K562 (cell line): Measurements from ENCODE around the gene ORAI1. TPM values are rescaled to one million over a fixed set of nuclear protein-coding genes. Genes with fewer than 3 reads are reported as not detected.

ENCODE experiments used
- ARID2 ChIP-seq: fragments of 450-650 bp; IDR thresholded peaks from 2 replicates; pipeline ENCODE4 v1.6.1; 2017; ENCODE audit warnings: antibody characterized with exemption, mild to moderate bottlenecking
- BCL6 ChIP-seq: fragments of 250-450 bp; sonication (Bioruptor Pico); IDR thresholded peaks from 2 replicates; pipeline ENCODE4 v1.4.0; 2020
- NFIX ChIP-seq: fragments of 250-450 bp; sonication (Bioruptor Pico); IDR thresholded peaks from 2 replicates; pipeline ENCODE4 v1.4.0; 2020; ENCODE audit warnings: low read depth, mild to moderate bottlenecking, moderate library complexity
- PHB ChIP-seq: fragments of 250-450 bp; sonication (Bioruptor Pico); IDR thresholded peaks from 2 replicates; pipeline ENCODE4 v1.5.0; 2021
- RBBP5 ChIP-seq: fragments of 200-600 bp; sonication (generic); IDR thresholded peaks from 2 replicates; pipeline ENCODE4 v1.6.1; 2012; ENCODE audit warnings: borderline replicate concordance, mild to moderate bottlenecking, low read length, control low read depth, inconsistent platforms; ENCODE audit not compliant: insufficient read depth, poor library complexity, severe bottlenecking
- SIX5 ChIP-seq, 2 experiments: IDR thresholded peaks; 2 replicates each; pipeline ENCODE4 v1.6.1; 2011; ENCODE audit warnings: low read length in 2 of 2, borderline replicate concordance in 1 of 2, low read depth in 1 of 2, mild to moderate bottlenecking in 1 of 2, moderate library complexity in 1 of 2; ENCODE audit not compliant: insufficient read depth in 1 of 2
- SNIP1 ChIP-seq: fragments of 450-650 bp; IDR thresholded peaks from 2 replicates; pipeline ENCODE4 v1.7.1; 2017; ENCODE audit warnings: low read depth, mild to moderate bottlenecking
- TGIF2 ChIP-seq: sonication (generic); formaldehyde crosslinking; IDR thresholded peaks from 2 replicates; pipeline ENCODE4 v1.8.1; 2022; ENCODE audit warnings: mild to moderate bottlenecking, missing genetic modification reagents, moderate library complexity
- ZFP36 ChIP-seq: fragments of 150-350 bp; IDR thresholded peaks from 2 replicates; pipeline ENCODE4 v1.6.1; 2018; ENCODE audit warnings: low read length, low read depth; ENCODE audit not compliant: partially characterized antibody
- ZFPM2 ChIP-seq: fragments of 250-450 bp; sonication (Bioruptor Pico); IDR thresholded peaks from 2 replicates; pipeline ENCODE4 v1.5.1; 2022; ENCODE audit warnings: mild to moderate bottlenecking
- ZFX ChIP-seq: sonication (generic); formaldehyde crosslinking; IDR thresholded peaks from 2 replicates; pipeline ENCODE4 v1.8.0; 2022; ENCODE audit warnings: mild to moderate bottlenecking, missing genetic modification reagents, moderate library complexity
- ZNF174 ChIP-seq: fragments of 250-450 bp; sonication (Bioruptor Pico); IDR thresholded peaks from 2 replicates; pipeline ENCODE4 v1.4.0; 2020; ENCODE audit warnings: mild to moderate bottlenecking
- ZNF324 ChIP-seq: fragments of 250-450 bp; sonication (Bioruptor Pico); IDR thresholded peaks from 2 replicates; pipeline ENCODE4 v1.4.0; 2020; ENCODE audit warnings: mild to moderate bottlenecking
- ZNF347 ChIP-seq: fragments of 450-650 bp; formaldehyde crosslinking; IDR thresholded peaks from 2 replicates; pipeline ENCODE4 v1.4.0; 2020; ENCODE audit warnings: low read depth, mild to moderate bottlenecking, moderate library complexity
- polyA plus RNA-seq, 8 experiments: library from polyadenylated mRNA; depleted of rRNA in 4 of 8; stranded (reverse) in 5 of 8; unstranded in 3 of 8; fragments of >200 nt; fragmentation: Nextera tagmentation in 2 of 8; fragmentation: Illumina TruSeq in 1 of 8; extraction: Ambion mirVana in 2 of 8; extraction: Trizol in 1 of 8; gene quantifications; 2 replicates each; pipeline versions ENCODE4 v1.2.1 to v1.2.3, GENCODE V29; 2011 to 2014; ENCODE audit warnings: inconsistent platforms in 1 of 8, missing spikeins in 1 of 8
- total RNA-seq, 7 experiments: library from RNA; depleted of rRNA in 6 of 7; stranded (reverse); fragments of >200 nt in 6 of 7; fragmentation: Illumina TruSeq in 2 of 7; extraction: Trizol in 2 of 7; gene quantifications; 2 replicates each; pipeline versions ENCODE4 v1.2.1 to v1.2.3, GENCODE V29; 2011 to 2021; ENCODE audit warnings: low replicate concordance in 1 of 7
- TF ChIP-seq, protein P1 (sequence below): IDR thresholded peaks from 2 replicates; pipeline ENCODE4 v1.6.1; 2014; ENCODE audit warnings: antibody characterized with exemption
- TF ChIP-seq, protein P2 (sequence below): sonication (generic); formaldehyde crosslinking; IDR thresholded peaks from 2 replicates; pipeline ENCODE4 v1.8.1; 2023; ENCODE audit warnings: mild to moderate bottlenecking, missing genetic modification reagents
- TF ChIP-seq, protein P3 (sequence below), 2 experiments: fragments of 250-450 bp in 1 of 2; fragments of 450-650 bp in 1 of 2; sonication (Bioruptor Pico) in 1 of 2; IDR thresholded peaks; 2 replicates each; pipeline versions ENCODE4 v1.6.1 to v1.8.0; 2016 to 2021; ENCODE audit warnings: mild to moderate bottlenecking in 2 of 2, moderate library complexity in 2 of 2, missing compliant biosample characterization in 1 of 2, missing genetic modification characterization in 1 of 2
- TF ChIP-seq, protein P4 (sequence below): fragments of 450-650 bp; IDR thresholded peaks from 2 replicates; pipeline ENCODE4 v1.6.1; 2018; ENCODE audit not compliant: partially characterized antibody
- TF ChIP-seq, protein P5 (sequence below): fragments of 250-450 bp; sonication (Bioruptor Pico); IDR thresholded peaks from 2 replicates; pipeline ENCODE4 v1.9.0; 2021; ENCODE audit warnings: mild to moderate bottlenecking

Gene ORAI1
- total and polyA plus RNA-seq, 9 of the 15 experiments (the other 6 are each of a cell fraction or from before 2014, with no cell fraction given): 2.6 to 23.8 (median 9.3) TPM

DNA sequence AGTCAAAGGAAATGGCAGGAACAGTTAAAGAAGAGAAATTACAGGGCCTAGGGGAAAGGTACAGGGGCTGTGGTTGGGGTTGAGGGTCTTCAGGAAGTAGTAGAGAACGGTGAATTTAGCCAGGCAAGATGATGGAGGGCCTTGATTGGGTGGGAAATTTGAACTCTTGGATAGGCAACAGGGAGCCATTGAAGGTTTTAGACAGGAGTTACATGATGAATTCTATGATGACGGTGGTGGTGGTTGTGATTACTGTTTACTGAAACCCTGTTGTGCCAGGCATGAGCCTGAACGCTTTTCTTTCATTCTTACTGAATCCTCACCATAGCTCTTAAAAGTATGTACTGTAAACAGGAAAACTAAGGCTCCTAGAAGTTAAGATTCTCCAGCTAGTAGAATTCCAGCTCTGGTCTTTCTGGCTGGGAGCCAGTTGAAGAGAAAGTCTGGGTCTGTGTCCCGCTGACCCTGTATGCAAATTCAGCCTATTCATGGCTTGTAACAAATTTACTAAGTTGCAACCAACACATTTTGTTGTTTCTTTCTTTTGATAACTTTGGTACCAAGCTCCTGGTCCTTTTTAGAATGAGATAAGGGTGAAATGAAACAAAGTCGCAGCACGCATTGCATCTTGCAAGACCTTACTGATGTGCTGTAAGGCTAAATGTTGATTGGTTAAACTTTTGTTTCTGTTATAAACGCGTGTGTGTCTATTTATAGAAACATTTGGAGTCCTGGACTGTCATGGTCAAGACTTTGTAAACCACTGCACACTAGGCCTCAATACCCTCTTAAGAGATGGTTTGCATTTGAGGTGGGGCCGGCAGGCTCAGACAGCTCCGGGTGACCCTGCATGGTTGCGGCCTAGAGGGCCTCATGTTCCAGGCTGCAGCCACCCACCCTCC is 6.0 kb downstream of the ORAI1 start (continued):
- TF ChIP-seq ZFX (CRISPR knock-in tag): peak; percentile 68; the same call in 1 of the 2 replicates
- no peak for TF ChIP-seq ZNF174 (CRISPR knock-in tag)
- no peak for TF ChIP-seq BCL6 (CRISPR knock-in tag)
- TF ChIP-seq PHB (CRISPR knock-in tag): no peak
- TF ChIP-seq, protein P1, sequence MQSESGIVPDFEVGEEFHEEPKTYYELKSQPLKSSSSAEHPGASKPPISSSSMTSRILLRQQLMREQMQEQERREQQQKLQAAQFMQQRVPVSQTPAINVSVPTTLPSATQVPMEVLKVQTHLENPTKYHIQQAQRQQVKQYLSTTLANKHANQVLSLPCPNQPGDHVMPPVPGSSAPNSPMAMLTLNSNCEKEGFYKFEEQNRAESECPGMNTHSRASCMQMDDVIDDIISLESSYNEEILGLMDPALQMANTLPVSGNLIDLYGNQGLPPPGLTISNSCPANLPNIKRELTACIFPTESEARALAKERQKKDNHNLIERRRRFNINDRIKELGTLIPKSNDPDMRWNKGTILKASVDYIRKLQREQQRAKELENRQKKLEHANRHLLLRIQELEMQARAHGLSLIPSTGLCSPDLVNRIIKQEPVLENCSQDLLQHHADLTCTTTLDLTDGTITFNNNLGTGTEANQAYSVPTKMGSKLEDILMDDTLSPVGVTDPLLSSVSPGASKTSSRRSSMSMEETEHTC: no peak
- TF ChIP-seq, protein P2, sequence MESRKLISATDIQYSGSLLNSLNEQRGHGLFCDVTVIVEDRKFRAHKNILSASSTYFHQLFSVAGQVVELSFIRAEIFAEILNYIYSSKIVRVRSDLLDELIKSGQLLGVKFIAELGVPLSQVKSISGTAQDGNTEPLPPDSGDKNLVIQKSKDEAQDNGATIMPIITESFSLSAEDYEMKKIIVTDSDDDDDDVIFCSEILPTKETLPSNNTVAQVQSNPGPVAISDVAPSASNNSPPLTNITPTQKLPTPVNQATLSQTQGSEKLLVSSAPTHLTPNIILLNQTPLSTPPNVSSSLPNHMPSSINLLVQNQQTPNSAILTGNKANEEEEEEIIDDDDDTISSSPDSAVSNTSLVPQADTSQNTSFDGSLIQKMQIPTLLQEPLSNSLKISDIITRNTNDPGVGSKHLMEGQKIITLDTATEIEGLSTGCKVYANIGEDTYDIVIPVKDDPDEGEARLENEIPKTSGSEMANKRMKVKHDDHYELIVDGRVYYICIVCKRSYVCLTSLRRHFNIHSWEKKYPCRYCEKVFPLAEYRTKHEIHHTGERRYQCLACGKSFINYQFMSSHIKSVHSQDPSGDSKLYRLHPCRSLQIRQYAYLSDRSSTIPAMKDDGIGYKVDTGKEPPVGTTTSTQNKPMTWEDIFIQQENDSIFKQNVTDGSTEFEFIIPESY (CRISPR knock-in tag): no peak
- no peak for TF ChIP-seq SIX5 (IDR thresholded peaks at IDR 0.05; ENCODE audit: borderline replicate concordance in 1 of 2, insufficient read depth in 1 of 2, low read depth in 1 of 2, low read length in 2 of 2)
- TF ChIP-seq TGIF2 (CRISPR knock-in tag): no peak
- no peak for TF ChIP-seq ZFPM2
- no peak for TF ChIP-seq RBBP5
- TF ChIP-seq ARID2: no peak
- TF ChIP-seq, protein P3, sequence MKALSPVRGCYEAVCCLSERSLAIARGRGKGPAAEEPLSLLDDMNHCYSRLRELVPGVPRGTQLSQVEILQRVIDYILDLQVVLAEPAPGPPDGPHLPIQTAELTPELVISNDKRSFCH (CRISPR knock-in tag; IDR thresholded peaks at IDR 0.05): no peak
- TF ChIP-seq, protein P3 (tag; IDR thresholded peaks at IDR 0.05): no peak
- TF ChIP-seq SNIP1: no peak
- TF ChIP-seq ZNF347: no peak
- TF ChIP-seq, protein P4, sequence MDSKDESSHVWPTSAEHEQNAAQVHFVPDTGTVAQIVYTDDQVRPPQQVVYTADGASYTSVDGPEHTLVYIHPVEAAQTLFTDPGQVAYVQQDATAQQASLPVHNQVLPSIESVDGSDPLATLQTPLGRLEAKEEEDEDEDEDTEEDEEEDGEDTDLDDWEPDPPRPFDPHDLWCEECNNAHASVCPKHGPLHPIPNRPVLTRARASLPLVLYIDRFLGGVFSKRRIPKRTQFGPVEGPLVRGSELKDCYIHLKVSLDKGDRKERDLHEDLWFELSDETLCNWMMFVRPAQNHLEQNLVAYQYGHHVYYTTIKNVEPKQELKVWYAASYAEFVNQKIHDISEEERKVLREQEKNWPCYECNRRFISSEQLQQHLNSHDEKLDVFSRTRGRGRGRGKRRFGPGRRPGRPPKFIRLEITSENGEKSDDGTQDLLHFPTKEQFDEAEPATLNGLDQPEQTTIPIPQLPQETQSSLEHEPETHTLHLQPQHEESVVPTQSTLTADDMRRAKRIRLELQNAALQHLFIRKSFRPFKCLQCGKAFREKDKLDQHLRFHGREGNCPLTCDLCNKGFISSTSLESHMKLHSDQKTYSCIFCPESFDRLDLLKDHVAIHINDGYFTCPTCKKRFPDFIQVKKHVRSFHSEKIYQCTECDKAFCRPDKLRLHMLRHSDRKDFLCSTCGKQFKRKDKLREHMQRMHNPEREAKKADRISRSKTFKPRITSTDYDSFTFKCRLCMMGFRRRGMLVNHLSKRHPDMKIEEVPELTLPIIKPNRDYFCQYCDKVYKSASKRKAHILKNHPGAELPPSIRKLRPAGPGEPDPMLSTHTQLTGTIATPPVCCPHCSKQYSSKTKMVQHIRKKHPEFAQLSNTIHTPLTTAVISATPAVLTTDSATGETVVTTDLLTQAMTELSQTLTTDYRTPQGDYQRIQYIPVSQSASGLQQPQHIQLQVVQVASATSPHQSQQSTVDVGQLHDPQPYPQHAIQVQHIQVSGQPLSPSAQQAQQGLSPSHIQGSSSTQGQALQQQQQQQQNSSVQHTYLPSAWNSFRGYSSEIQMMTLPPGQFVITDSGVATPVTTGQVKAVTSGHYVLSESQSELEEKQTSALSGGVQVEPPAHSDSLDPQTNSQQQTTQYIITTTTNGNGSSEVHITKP: no peak
- TF ChIP-seq, protein P5, sequence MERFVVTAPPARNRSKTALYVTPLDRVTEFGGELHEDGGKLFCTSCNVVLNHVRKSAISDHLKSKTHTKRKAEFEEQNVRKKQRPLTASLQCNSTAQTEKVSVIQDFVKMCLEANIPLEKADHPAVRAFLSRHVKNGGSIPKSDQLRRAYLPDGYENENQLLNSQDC (CRISPR knock-in tag): no peak
- 0 out of 2 replicates have a peak, but pooled peaks have one; percentile 6 for TF ChIP-seq NFIX
- TF ChIP-seq ZNF324: no peak
- TF ChIP-seq ZFP36: peak; percentile 53
